CD4-positive, alpha-beta T cell treated with Interleukin-15 for 1 hour (primary cell): Measurements from ENCODE around the gene NDUFS5.
"Not testable (repeated sequence)": the region's sequence is repeated elsewhere in the genome, so short reads cannot be mapped to it uniquely, and the experiment has no call there.

ENCODE experiments used
- DNase-seq: peaks from one replicate; pipeline ENCODE4 v3.0.0-alpha.2; 2020

Gene NDUFS5

GRCh38 chr1:39026051-39026865, at the start of gene NDUFS5:
Gene NDUFS5 (plus strand): TSS chr1:39026350. CDS start chr1:39028725, 2,375 bp downstream.
- DNase-seq, result peak; percentile 86

- DNase-seq, result peak; percentile 82
Observed at GRCh38 chr1:38977399-38978244, 48.5 kb upstream of the NDUFS5 start.

- not testable (repeated sequence) for DNase-seq
Observed at GRCh38 chr1:38978245-38978542, 48.0 kb upstream of the NDUFS5 start.

- not testable (repeated sequence) for DNase-seq
Observed at GRCh38 chr1:38979380-38979779, 46.8 kb upstream of the NDUFS5 start.

GRCh38 chr1:38989979-38990378, 36.2 kb upstream of the NDUFS5 start:
- DNase-seq, result no peak

- no peak for DNase-seq
Observed at GRCh38 chr1:38990386-38990737, 35.8 kb upstream of the NDUFS5 start.

GRCh38 chr1:38990738-38991637, 35.2 kb upstream of the NDUFS5 start, which contains the start of gene AKIRIN1:
Gene AKIRIN1 (plus strand): TSS chr1:38991276. CDS start chr1:38991381, 105 bp downstream.
- peak; percentile 98 for DNase-seq

- no peak for DNase-seq
Observed at GRCh38 chr1:38991638-38992411, 34.3 kb upstream of the NDUFS5 start.

GRCh38 chr1:38992412-38993111, 33.6 kb upstream of the NDUFS5 start:
- no peak for DNase-seq

GRCh38 chr1:38994196-38994595, 32.0 kb upstream of the NDUFS5 start:
- DNase-seq, result no peak

GRCh38 chr1:38997034-38997900, 28.9 kb upstream of the NDUFS5 start:
- no peak for DNase-seq

GRCh38 chr1:38997901-38998190, 28.3 kb upstream of the NDUFS5 start:
- DNase-seq, result no peak

- DNase-seq, result no peak
Observed at GRCh38 chr1:39001516-39002421, 24.4 kb upstream of the NDUFS5 start.

- no peak for DNase-seq
Observed at GRCh38 chr1:39003281-39003680, 22.9 kb upstream of the NDUFS5 start.

GRCh38 chr1:39003794-39004193, 22.4 kb upstream of the NDUFS5 start:
- no peak for DNase-seq

GRCh38 chr1:39006287-39006686, 19.9 kb upstream of the NDUFS5 start:
- no peak for DNase-seq

GRCh38 chr1:39006726-39007645, 19.2 kb upstream of the NDUFS5 start:
- no peak for DNase-seq

- DNase-seq, result not testable (repeated sequence)
Observed at GRCh38 chr1:39014956-39015355, 11.2 kb upstream of the NDUFS5 start.
